HepG2 (cell line): Measurements from ENCODE around the gene LYZL6. TPM values are rescaled to one million over a fixed set of nuclear protein-coding genes. Genes with fewer than 3 reads are reported as not detected.
A peak's percentile ranks its signal among the peaks of the same experiment; 100 is the strongest.

ENCODE experiments used
- BORCS8-MEF2B ChIP-seq: sonication (generic); formaldehyde crosslinking; IDR thresholded peaks from 2 replicates; pipeline ENCODE4 v1.8.0; 2022; ENCODE audit warnings: mild to moderate bottlenecking, missing genetic modification reagents
- CREBL2 ChIP-seq: sonication (generic); formaldehyde crosslinking; IDR thresholded peaks from 2 replicates; pipeline ENCODE4 v1.8.1; 2023; ENCODE audit warnings: missing genetic modification reagents, mild to moderate bottlenecking, borderline replicate concordance
- EP300 ChIP-seq, 3 experiments: sonication (generic) in 1 of 3; formaldehyde crosslinking in 1 of 3; IDR thresholded peaks; 2 replicates each; pipeline versions ENCODE4 v1.5.1 to v1.6.1; 2011 to 2020; ENCODE audit warnings: low read depth in 2 of 3, low read length in 2 of 3, borderline replicate concordance in 1 of 3, improper control_type of control experiment in 1 of 3, mild to moderate bottlenecking in 1 of 3, missing genetic modification reagents in 1 of 3, moderate library complexity in 1 of 3
- FOXP1 ChIP-seq, 2 experiments: fragments of 450-650 bp in 1 of 2; IDR thresholded peaks; 2 replicates each; pipeline ENCODE4 v1.6.1; 2017 to 2018; ENCODE audit warnings: antibody characterized with exemption in 1 of 2
- IKZF5 ChIP-seq: IDR thresholded peaks from 2 replicates; pipeline ENCODE4 v1.6.1; 2018; ENCODE audit warnings: missing genetic modification reagents, mild to moderate bottlenecking, missing compliant biosample characterization
- MAFF ChIP-seq: IDR thresholded peaks from 2 replicates; pipeline ENCODE4 v1.6.1; 2011; ENCODE audit warnings: low read depth, low read length, improper control_type of control experiment
- MTERF4 ChIP-seq: sonication (generic); formaldehyde crosslinking; IDR thresholded peaks from 2 replicates; pipeline ENCODE4 v1.8.0; 2023; ENCODE audit warnings: mild to moderate bottlenecking, missing genetic modification reagents
- ONECUT2 ChIP-seq: sonication (generic); formaldehyde crosslinking; IDR thresholded peaks from 2 replicates; pipeline ENCODE4 v1.4.0; 2020; ENCODE audit warnings: missing genetic modification reagents
- ZFX ChIP-seq: sonication (generic); formaldehyde crosslinking; IDR thresholded peaks from 2 replicates; pipeline ENCODE4 v1.4.0; 2020; ENCODE audit warnings: mild to moderate bottlenecking, low read depth, missing genetic modification reagents, moderate library complexity
- ZKSCAN8 ChIP-seq: IDR thresholded peaks from 2 replicates; pipeline ENCODE4 v1.6.1; 2016; ENCODE audit warnings: borderline replicate concordance, missing genetic modification reagents, missing compliant biosample characterization
- ZNF20 ChIP-seq: sonication (generic); formaldehyde crosslinking; IDR thresholded peaks from 2 replicates; pipeline ENCODE4 v1.4.0; 2020; ENCODE audit warnings: mild to moderate bottlenecking, moderate library complexity, missing genetic modification reagents
- ZNF225 ChIP-seq: sonication (generic); formaldehyde crosslinking; IDR thresholded peaks from 2 replicates; pipeline ENCODE4 v1.4.0; 2020; ENCODE audit warnings: mild to moderate bottlenecking, missing genetic modification reagents
- ZNF251 ChIP-seq: sonication (generic); formaldehyde crosslinking; IDR thresholded peaks from 2 replicates; pipeline ENCODE4 v1.9.0; 2021; ENCODE audit warnings: mild to moderate bottlenecking, missing genetic modification reagents
- ZNF331 ChIP-seq: sonication (generic); formaldehyde crosslinking; IDR thresholded peaks from 2 replicates; pipeline ENCODE4 v1.4.0; 2020; ENCODE audit warnings: missing genetic modification reagents
- ZNF501 ChIP-seq: sonication (generic); formaldehyde crosslinking; IDR thresholded peaks from 2 replicates; pipeline ENCODE4 v1.5.1; 2020; ENCODE audit warnings: mild to moderate bottlenecking, moderate library complexity, missing genetic modification reagents
- ZNF644 ChIP-seq: IDR thresholded peaks from 2 replicates; pipeline ENCODE4 v1.6.1; 2016; ENCODE audit warnings: low read depth
- ZNF652 ChIP-seq: IDR thresholded peaks from 2 replicates; pipeline ENCODE4 v1.6.1; 2016; ENCODE audit warnings: low read depth, borderline replicate concordance
- ZNF687 ChIP-seq: sonication (generic); formaldehyde crosslinking; IDR thresholded peaks from 2 replicates; pipeline ENCODE4 v1.5.1; 2020; ENCODE audit warnings: mild to moderate bottlenecking, missing genetic modification reagents, moderate library complexity
- polyA plus RNA-seq, 8 experiments: library from polyadenylated mRNA; depleted of rRNA in 3 of 8; stranded (reverse) in 7 of 8; unstranded in 1 of 8; fragments of >200 nt; fragmentation: Illumina TruSeq in 4 of 8; extraction: Trizol in 4 of 8; gene quantifications; 2 replicates each; pipeline versions ENCODE4 v1.2.1 to v1.2.3, GENCODE V29; 2011 to 2016; ENCODE audit warnings: low read depth in 4 of 8, missing spikeins in 1 of 8, mixed read lengths in 1 of 8; ENCODE audit not compliant: insufficient read depth in 1 of 8
- total RNA-seq, 5 experiments: library from RNA; depleted of rRNA; stranded (reverse); fragments of >200 nt; fragmentation: Illumina TruSeq; extraction: Trizol; gene quantifications; 2 replicates each; pipeline ENCODE4 v1.2.3, GENCODE V29; 2016; ENCODE audit warnings: low read depth in 1 of 5

Gene LYZL6
- total and polyA plus RNA-seq, 2 of the 13 experiments (the other 11 are each of a cell fraction or from before 2014, with no cell fraction given) = not detected

- TF ChIP-seq ZNF225 (CRISPR knock-in tag) (no peak), ZFX (CRISPR knock-in tag) (no peak), FOXP1 (IDR thresholded peaks at IDR 0.05) (peak; percentile 55; the same call in 1 of the 2 replicates), FOXP1 (CRISPR knock-in tag; IDR thresholded peaks at IDR 0.05) (peak; percentile 91), ZNF652 (peak; percentile 8; the same call in 1 of the 2 replicates), ZNF687 (peak; percentile 53), ONECUT2 (CRISPR knock-in tag) (no peak), IKZF5 (peak; percentile 71), ZNF331 (CRISPR knock-in tag) (peak; percentile 36; the same call in 1 of the 2 replicates), ZNF251 (CRISPR knock-in tag) (no peak), CREBL2 (no peak), ZNF501 (peak; percentile 68; the same call in 1 of the 2 replicates), MTERF4 (no peak), EP300 (IDR thresholded peaks at IDR 0.05; ENCODE audit: low read depth in 2 of 2, low read length in 2 of 2) (peak in 1 of 2 experiments; percentile 48; a peak in 1 of 4 replicates), EP300 (CRISPR knock-in tag; IDR thresholded peaks at IDR 0.05; ENCODE audit: borderline replicate concordance) (peak; percentile 53; the same call in 1 of the 2 replicates), MAFF (no peak), ZNF20 (no peak), ZKSCAN8 (0 out of 2 replicates have a peak, but pooled peaks have one; percentile 32), BORCS8-MEF2B (CRISPR knock-in tag) (peak; percentile 49; the same call in 1 of the 2 replicates), ZNF644 (CRISPR knock-in tag) (0 out of 2 replicates have a peak, but pooled peaks have one; percentile 36)
Observed at GRCh38 chr17:35981908-35982330, 38.4 kb upstream of the LYZL6 start (continued).
